H9 (cell line): ENCODE data around the gene CDH4. TPM values are rescaled to one million over a fixed set of nuclear protein-coding genes. Genes with fewer than 3 reads are reported as not detected.
A peak's percentile ranks its signal among the peaks of the same experiment; 100 is the strongest.

Source experiments
- DNase-seq: peaks from one replicate; pipeline ENCODE4 v3.0.0-alpha.2; 2017
- H2AFZ ChIP-seq: one replicate; pipeline ENCODE4 v1.6.1; 2013; ENCODE audit warnings: mild to moderate bottlenecking, low read length, control low read depth, moderate library complexity
- H2AK5ac ChIP-seq: 2 replicates; pipeline ENCODE4 v1.6.1; 2013; ENCODE audit warnings: low read length, control low read depth, mixed read lengths; ENCODE audit not compliant: insufficient read length
- H2BK120ac ChIP-seq: one replicate; pipeline ENCODE4 v1.6.1; 2013; ENCODE audit warnings: low read depth, mild to moderate bottlenecking, low read length, control low read depth, inconsistent platforms; ENCODE audit not compliant: poor library complexity, severe bottlenecking
- H2BK12ac ChIP-seq: 2 replicates; pipeline ENCODE4 v1.6.1; 2013; ENCODE audit warnings: low read length, control low read depth, mixed read lengths, low read depth; ENCODE audit not compliant: insufficient read length
- H2BK15ac ChIP-seq: 2 replicates; pipeline ENCODE4 v1.6.1; 2013; ENCODE audit warnings: low read depth, low read length, control low read depth
- H2BK20ac ChIP-seq: one replicate; pipeline ENCODE4 v1.6.1; 2013; ENCODE audit warnings: low read depth, mild to moderate bottlenecking, low read length, control low read depth, inconsistent platforms; ENCODE audit not compliant: poor library complexity, severe bottlenecking
- H2BK5ac ChIP-seq: 2 replicates; pipeline ENCODE4 v1.6.1; 2013; ENCODE audit warnings: low read length, control low read depth, mixed read lengths; ENCODE audit not compliant: insufficient read length
- H3K14ac ChIP-seq: 2 replicates; pipeline ENCODE4 v1.6.1; 2013; ENCODE audit warnings: low read length, control low read depth; ENCODE audit not compliant: insufficient read depth
- H3K18ac ChIP-seq: 2 replicates; pipeline ENCODE4 v1.6.1; 2013; ENCODE audit warnings: low read depth, mild to moderate bottlenecking, mixed read lengths, low read length, control low read depth; ENCODE audit not compliant: insufficient read length
- H3K23ac ChIP-seq: 2 replicates; pipeline ENCODE4 v1.6.1; 2013; ENCODE audit warnings: low read length, control low read depth, mixed read lengths, low read depth; ENCODE audit not compliant: insufficient read length
- H3K23me2 ChIP-seq: 2 replicates; pipeline ENCODE4 v1.6.1; 2013; ENCODE audit warnings: low read depth, mild to moderate bottlenecking, mixed read lengths, low read length, control low read depth; ENCODE audit not compliant: insufficient read length, poor library complexity, severe bottlenecking
- H3K27ac ChIP-seq: 2 replicates; pipeline ENCODE4 v1.5.1; 2013; ENCODE audit warnings: low read length, control low read depth, mixed read lengths, low read depth; ENCODE audit not compliant: insufficient read length
- H3K27me3 ChIP-seq: 2 replicates; pipeline ENCODE4 v1.6.1; 2013; ENCODE audit warnings: low read length, control low read depth, inconsistent platforms; ENCODE audit not compliant: insufficient read depth
- H3K4ac ChIP-seq: 2 replicates; pipeline ENCODE4 v1.6.1; 2013; ENCODE audit warnings: low read depth, mild to moderate bottlenecking, control low read depth, inconsistent platforms, low read length, moderate library complexity
- H3K4me1 ChIP-seq: 2 replicates; pipeline ENCODE4 v1.6.1; 2013; ENCODE audit warnings: low read length, control low read depth, inconsistent platforms; ENCODE audit not compliant: insufficient read depth
- H3K4me2 ChIP-seq: 2 replicates; pipeline ENCODE4 v1.6.1; 2013; ENCODE audit warnings: low read length, control low read depth, mixed read lengths; ENCODE audit not compliant: insufficient read length, insufficient read depth
- H3K56ac ChIP-seq: 2 replicates; pipeline ENCODE4 v1.6.1; 2013; ENCODE audit warnings: low read depth, mild to moderate bottlenecking, mixed read lengths, low read length, control low read depth; ENCODE audit not compliant: insufficient read length
- H3K79me1 ChIP-seq: 2 replicates; pipeline ENCODE4 v1.6.1; 2013; ENCODE audit warnings: low read depth, mild to moderate bottlenecking, moderate library complexity, low read length, control low read depth, inconsistent platforms; ENCODE audit not compliant: insufficient read depth, poor library complexity, severe bottlenecking
- H3K79me2 ChIP-seq: 2 replicates; pipeline ENCODE4 v1.6.1; 2013; ENCODE audit warnings: low read length, control low read depth, inconsistent platforms; ENCODE audit not compliant: insufficient read depth
- H3K9ac ChIP-seq: 2 replicates; pipeline ENCODE4 v1.6.1; 2013; ENCODE audit warnings: low read length, control low read depth, mixed read lengths; ENCODE audit not compliant: insufficient read length; ENCODE audit errors: extremely low read depth
- H3K9me3 ChIP-seq: one replicate; pipeline ENCODE4 v1.6.1; 2013; ENCODE audit warnings: low read depth, low read length, inconsistent platforms; ENCODE audit not compliant: control insufficient read depth
- H3T11ph ChIP-seq: one replicate; pipeline ENCODE4 v1.6.1; 2013; ENCODE audit warnings: mild to moderate bottlenecking, low read length, control low read depth, inconsistent platforms
- H4K20me1 ChIP-seq: one replicate; pipeline ENCODE4 v1.6.1; 2013; ENCODE audit not compliant: control insufficient read depth, insufficient read length, insufficient read depth
- H4K5ac ChIP-seq: 2 replicates; pipeline ENCODE4 v1.6.1; 2013; ENCODE audit warnings: low read depth, mild to moderate bottlenecking, mixed read lengths, low read length, control low read depth; ENCODE audit not compliant: insufficient read length
- H4K8ac ChIP-seq: replicated peaks from 2 replicates; pipeline ENCODE4 v1.6.1; 2013; ENCODE audit warnings: low read length, control low read depth, mixed read lengths, low read depth; ENCODE audit not compliant: insufficient read length
- H4K91ac ChIP-seq: 2 replicates; pipeline ENCODE4 v1.6.1; 2013; ENCODE audit warnings: low read depth, mild to moderate bottlenecking, moderate library complexity, mixed read lengths, low read length, control low read depth; ENCODE audit not compliant: insufficient read length
- H3K27ac Mint-ChIP-seq, 3 experiments: 2 replicates in 2 of 3; 3 replicates in 1 of 3; pipeline ENCODE4 v1.8.0; 2020 to 2021; ENCODE audit warnings: mixed read lengths in 3 of 3, mild to moderate bottlenecking in 1 of 3, moderate library complexity in 1 of 3
- H3K27me3 Mint-ChIP-seq: 2 replicates; pipeline ENCODE4 v1.8.0; 2021; ENCODE audit warnings: low read depth, mild to moderate bottlenecking, moderate library complexity, mixed read lengths
- H3K36me3 Mint-ChIP-seq, 3 experiments: 2 replicates in 2 of 3; 3 replicates in 1 of 3; pipeline ENCODE4 v1.8.0; 2020 to 2021; ENCODE audit warnings: low read depth in 3 of 3, mixed read lengths in 3 of 3; ENCODE audit not compliant: insufficient read depth in 1 of 3
- H3K4me1 Mint-ChIP-seq, 2 experiments: 2 replicates each; pipeline ENCODE4 v1.8.0; 2020; ENCODE audit warnings: mixed read lengths in 2 of 2
- H3K4me3 Mint-ChIP-seq, 2 experiments: 2 replicates in 1 of 2; 3 replicates in 1 of 2; pipeline ENCODE4 v1.8.0; 2020 to 2021; ENCODE audit warnings: mild to moderate bottlenecking in 2 of 2, mixed read lengths in 2 of 2, moderate library complexity in 1 of 2
- H3K9me3 Mint-ChIP-seq, 2 experiments: 2 replicates in 1 of 2; 3 replicates in 1 of 2; pipeline ENCODE4 v1.8.0; 2020; ENCODE audit warnings: mild to moderate bottlenecking in 2 of 2, mixed read lengths in 2 of 2, moderate library complexity in 1 of 2
- WGBS: extraction: QIAGEN DNeasy Blood & Tissue Kit; methylation state at CpG from one replicate; pipeline ENCODE4 v1.1.7; 2013; ENCODE audit warnings: missing lambda C conversion rate, low lambda C conversion rate, mixed read lengths; ENCODE audit not compliant: insufficient read length; ENCODE audit errors: extremely low coverage; 5-methylcytosine and 5-hydroxymethylcytosine counted together
- total RNA-seq: library from RNA; stranded (reverse); gene quantifications from 2 replicates; pipeline ENCODE4 v1.2.1, GENCODE V29; 2021
- TF ChIP-seq, protein P1 (sequence below): fragments of 200-600 bp; sonication (generic); conservative IDR thresholded peaks from 3 replicates; pipeline ENCODE4 v1.8.0; 2021; ENCODE audit warnings: antibody characterized with exemption, mild to moderate bottlenecking

The CDH4 gene
- total RNA-seq, 1 experiment from 2014 or later: 3.0 TPM

DNA sequence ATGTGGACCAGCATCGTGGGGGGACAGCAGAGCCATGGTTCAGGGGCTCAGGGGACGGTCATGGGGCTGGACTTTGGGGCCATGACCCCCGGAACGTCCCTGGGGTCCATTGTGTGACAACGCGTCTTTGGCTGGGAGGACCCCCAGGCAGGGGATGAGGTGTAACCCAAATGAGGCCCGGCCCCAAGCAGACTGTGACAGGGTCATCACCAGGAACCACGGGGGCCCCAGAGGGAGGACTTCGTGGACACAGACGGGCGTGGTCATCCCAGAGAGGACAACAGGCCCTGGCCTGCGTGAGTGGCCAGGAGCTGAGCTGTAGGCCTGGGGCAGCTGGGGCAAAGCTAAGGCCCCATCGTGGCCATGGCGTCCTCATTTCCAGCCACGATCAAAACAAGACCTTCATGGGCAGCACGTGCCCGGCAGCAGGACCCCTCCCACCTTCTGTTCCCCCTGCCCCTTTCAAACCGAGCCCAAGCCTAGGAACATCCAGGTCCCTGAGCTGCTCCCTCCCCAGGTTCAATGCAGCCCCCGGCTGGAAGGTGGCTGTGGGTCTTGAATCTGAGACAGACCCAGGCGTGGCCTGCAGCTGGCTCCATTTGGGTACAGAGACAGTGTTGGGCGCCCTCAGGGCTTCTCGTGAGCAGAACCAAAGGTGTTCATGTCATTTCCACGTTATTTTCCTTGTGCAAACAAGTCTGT lies 625.9 kb downstream of the CDH4 start:
- Mint-ChIP-seq H3K36me3 (no peaks in the 10 kb centered on the region), H3K4me1 (peaks cover 2% of the 10 kb centered on the region in 2 experiments; a peak in 3 of 4 replicates), H3K27me3 (peaks cover 10% of the 10 kb centered on the region), H3K4me3 (no peak overlapping the region), H3K27ac (peak overlapping the region in 1 of 3 experiments; percentile 39; a peak in 2 of 7 replicates), H3K9me3 (no peaks in the 10 kb centered on the region)
- Histone ChIP-seq H3K79me1 (no peaks in the 10 kb centered on the region), H4K5ac (no peak overlapping the region), H2BK20ac (no peak overlapping the region), H3K23me2 (no peaks in the 10 kb centered on the region), H3K9me3 (no peaks in the 10 kb centered on the region), H4K8ac (no peak overlapping the region), H2BK5ac (no peak overlapping the region), H3K79me2 (no peaks in the 10 kb centered on the region), H2BK120ac (no peak overlapping the region), H3K14ac (no peak overlapping the region; the same call in 1 of the 2 replicates), H3K4me2 (no peak overlapping the region), H3K23ac (no peak overlapping the region), H2AFZ (no peak overlapping the region), H3K27ac (no peak overlapping the region), H3T11ph (no peak overlapping the region), H2BK12ac (no peak overlapping the region), H4K20me1 (no peaks in the 10 kb centered on the region), H3K56ac (no peak overlapping the region), H3K4me1 (no peaks in the 10 kb centered on the region), H3K9ac (no peak overlapping the region), H3K4ac (no peak overlapping the region), H3K27me3 (peaks cover 2% of the 10 kb centered on the region; the same call in 1 of the 2 replicates), H4K91ac (no peak overlapping the region), H3K18ac (no peak overlapping the region), H2AK5ac (no peak overlapping the region), H2BK15ac (no peak overlapping the region)
- DNase-seq: no peak
- WGBS: no CpG with 5 or more reads among the region's 23 CpGs
- TF ChIP-seq, protein P1, sequence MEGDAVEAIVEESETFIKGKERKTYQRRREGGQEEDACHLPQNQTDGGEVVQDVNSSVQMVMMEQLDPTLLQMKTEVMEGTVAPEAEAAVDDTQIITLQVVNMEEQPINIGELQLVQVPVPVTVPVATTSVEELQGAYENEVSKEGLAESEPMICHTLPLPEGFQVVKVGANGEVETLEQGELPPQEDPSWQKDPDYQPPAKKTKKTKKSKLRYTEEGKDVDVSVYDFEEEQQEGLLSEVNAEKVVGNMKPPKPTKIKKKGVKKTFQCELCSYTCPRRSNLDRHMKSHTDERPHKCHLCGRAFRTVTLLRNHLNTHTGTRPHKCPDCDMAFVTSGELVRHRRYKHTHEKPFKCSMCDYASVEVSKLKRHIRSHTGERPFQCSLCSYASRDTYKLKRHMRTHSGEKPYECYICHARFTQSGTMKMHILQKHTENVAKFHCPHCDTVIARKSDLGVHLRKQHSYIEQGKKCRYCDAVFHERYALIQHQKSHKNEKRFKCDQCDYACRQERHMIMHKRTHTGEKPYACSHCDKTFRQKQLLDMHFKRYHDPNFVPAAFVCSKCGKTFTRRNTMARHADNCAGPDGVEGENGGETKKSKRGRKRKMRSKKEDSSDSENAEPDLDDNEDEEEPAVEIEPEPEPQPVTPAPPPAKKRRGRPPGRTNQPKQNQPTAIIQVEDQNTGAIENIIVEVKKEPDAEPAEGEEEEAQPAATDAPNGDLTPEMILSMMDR: no peak
